HG02870 (cell line): ENCODE measurements around the gene TTPAL.
A peak's percentile ranks its signal among the peaks of the same experiment; 100 is the strongest.

Source experiments
- ATAC-seq: cut with Tn5 transposase; IDR thresholded peaks from one replicate; pipeline ENCODE4 v1.9.1; 2021; ENCODE audit warnings: mild to moderate bottlenecking, moderate library complexity; ENCODE audit not compliant: unreplicated experiment

Gene TTPAL

GRCh38 chr20:44495802-44496481, 20.3 kb downstream of the TTPAL start:
- ATAC-seq = peak; percentile 75

- no peak for ATAC-seq
These were observed 21.3 kb downstream of the TTPAL start for GRCh38 chr20:44496976-44497375.

- no peak for ATAC-seq
These were observed 22.1 kb downstream of the TTPAL start for GRCh38 chr20:44497761-44498160.

GRCh38 chr20:44500221-44500620, 24.5 kb downstream of the TTPAL start:
- ATAC-seq = no peak

- ATAC-seq = no peak
These were observed 25.8 kb downstream of the TTPAL start for GRCh38 chr20:44501448-44501847.

GRCh38 chr20:44502968-44503367, 27.3 kb downstream of the TTPAL start:
- ATAC-seq = no peak

- ATAC-seq = no peak
These were observed 29.0 kb downstream of the TTPAL start for GRCh38 chr20:44504402-44505307.

GRCh38 chr20:44509762-44510161, 34.1 kb downstream of the TTPAL start:
- no peak for ATAC-seq

GRCh38 chr20:44513871-44514270, 38.2 kb downstream of the TTPAL start:
- ATAC-seq = no peak

- no peak for ATAC-seq
These were observed 40.8 kb downstream of the TTPAL start for GRCh38 chr20:44516491-44516890.

- no peak for ATAC-seq
These were observed 41.8 kb downstream of the TTPAL start for GRCh38 chr20:44517454-44517853.

- ATAC-seq = no peak
These were observed 42.6 kb downstream of the TTPAL start for GRCh38 chr20:44518248-44518647.

GRCh38 chr20:44520881-44521280, 45.2 kb downstream of the TTPAL start:
- no peak for ATAC-seq

GRCh38 chr20:44521484-44522481, 46.1 kb downstream of the TTPAL start, which contains the start of gene SERINC3:
Gene SERINC3 (minus strand): TSS chr20:44522070. CDS start chr20:44521951, 119 bp downstream.
- peak; percentile 96 for ATAC-seq

GRCh38 chr20:44522841-44523240, 47.2 kb downstream of the TTPAL start:
- ATAC-seq = no peak

GRCh38 chr20:44523746-44524145, 48.1 kb downstream of the TTPAL start:
- ATAC-seq = no peak

GRCh38 chr20:44526129-44526528, 50.5 kb downstream of the TTPAL start:
- ATAC-seq = no peak

- ATAC-seq = no peak
These were observed 52.1 kb downstream of the TTPAL start for GRCh38 chr20:44527716-44528199.

- ATAC-seq = no peak
These were observed 52.6 kb downstream of the TTPAL start for GRCh38 chr20:44528309-44528708.

- ATAC-seq = no peak
These were observed 56.7 kb downstream of the TTPAL start for GRCh38 chr20:44532259-44532980.
